IMR-90 (cell line): ENCODE results near the gene ALK. TPM values are rescaled to one million over a fixed set of nuclear protein-coding genes. Genes with fewer than 3 reads are reported as not detected.

ENCODE experiments used
- ATAC-seq: fragments of 200-7000 bp; cut with Tn5 transposase; 2 replicates; pipeline ENCODE4 v1.9.1; 2020; ENCODE audit warnings: low read depth, mild to moderate bottlenecking, moderate library complexity
- BruUV-seq: library from RNA; stranded (reverse); fragments of 400-500 nt; replicated peaks from 2 replicates; lab custom pipeline; 2021; lab: Mats Ljungman, UMichigan
- CTCF ChIA-PET: fragments of 300-600 bp; formaldehyde crosslinking; extraction: SDS; loops from one replicate; lab custom pipeline; 2021; ENCODE audit warnings: antibody characterized with exemption; lab: Yijun Ruan, JAX
- POLR2A ChIA-PET: fragments of 300-600 bp; sonication (Branson Sonifier 250); formaldehyde crosslinking; loops from one replicate; lab custom pipeline; 2022; ENCODE audit warnings: antibody characterized with exemption; ENCODE audit not compliant: unreplicated experiment; lab: Charles Lee
- DNase-seq: peaks from one replicate; pipeline ENCODE4 v3.0.0; 2013
- H2AFZ ChIP-seq: replicated peaks from 2 replicates; pipeline ENCODE3; 2013; ENCODE audit warnings: low read length, mild to moderate bottlenecking; ENCODE audit not compliant: poor library complexity
- H2AK5ac ChIP-seq: 2 replicates; pipeline ENCODE4 v1.6.1; 2013; ENCODE audit warnings: low read depth, low read length, inconsistent platforms
- H2AK9ac ChIP-seq: replicated peaks from 2 replicates; pipeline ENCODE3; 2013; ENCODE audit warnings: mild to moderate bottlenecking, low read depth, low read length, moderate library complexity; ENCODE audit not compliant: poor library complexity
- H2BK120ac ChIP-seq: 2 replicates; pipeline ENCODE4 v1.6.1; 2013; ENCODE audit warnings: low read depth, low read length, inconsistent platforms
- H2BK15ac ChIP-seq: 3 replicates; pipeline ENCODE4 v1.6.1; 2013; ENCODE audit warnings: low read depth, low read length, inconsistent platforms
- H2BK20ac ChIP-seq: 2 replicates; pipeline ENCODE4 v1.6.1; 2013; ENCODE audit warnings: low read depth, mild to moderate bottlenecking, inconsistent platforms, low read length, moderate library complexity
- H2BK5ac ChIP-seq: 2 replicates; pipeline ENCODE4 v1.6.1; 2013; ENCODE audit warnings: mild to moderate bottlenecking, low read depth, low read length, inconsistent platforms; ENCODE audit not compliant: poor library complexity, severe bottlenecking
- H3K14ac ChIP-seq: replicated peaks from 2 replicates; pipeline ENCODE4 v1.6.1; 2013; ENCODE audit warnings: low read depth, low read length, inconsistent platforms
- H3K18ac ChIP-seq: 2 replicates; pipeline ENCODE4 v1.6.1; 2013; ENCODE audit warnings: low read depth, low read length, control low read depth
- H3K23ac ChIP-seq: 2 replicates; pipeline ENCODE4 v1.6.1; 2013; ENCODE audit warnings: low read depth, low read length, inconsistent platforms
- H3K27ac ChIP-seq: 2 replicates; pipeline ENCODE4 v1.5.1; 2013; ENCODE audit warnings: mild to moderate bottlenecking, control low read depth, low read length; ENCODE audit not compliant: insufficient read depth
- H3K27me3 ChIP-seq: 2 replicates; pipeline ENCODE4 v1.6.1; 2013; ENCODE audit warnings: low read length; ENCODE audit not compliant: control insufficient read depth, insufficient read depth
- H3K36me3 ChIP-seq: 2 replicates; pipeline ENCODE4 v1.6.1; 2013; ENCODE audit warnings: low read length, mixed read lengths; ENCODE audit not compliant: control insufficient read depth, insufficient read depth
- H3K4ac ChIP-seq: 2 replicates; pipeline ENCODE4 v1.6.1; 2013; ENCODE audit warnings: low read depth, low read length, inconsistent platforms
- H3K4me1 ChIP-seq: 2 replicates; pipeline ENCODE4 v1.6.1; 2013; ENCODE audit warnings: low read length, mixed read lengths; ENCODE audit not compliant: control insufficient read depth, insufficient read depth
- H3K4me2 ChIP-seq: 2 replicates; pipeline ENCODE4 v1.6.1; 2013; ENCODE audit warnings: low read depth, mild to moderate bottlenecking, control low read depth, low read length, moderate library complexity
- H3K4me3 ChIP-seq: 2 replicates; pipeline ENCODE4 v1.5.1; 2013; ENCODE audit warnings: low read depth, mild to moderate bottlenecking, control low read depth, low read length, moderate library complexity; ENCODE audit not compliant: insufficient read depth
- H3K56ac ChIP-seq: 2 replicates; pipeline ENCODE4 v1.6.1; 2013; ENCODE audit warnings: low read length, inconsistent platforms; ENCODE audit not compliant: insufficient read depth; ENCODE audit errors: extremely low read depth
- H3K79me1 ChIP-seq, 2 experiments: 2 replicates each; pipeline ENCODE4 v1.6.1; 2013; ENCODE audit warnings: low read length in 2 of 2, inconsistent platforms in 1 of 2, low read depth in 1 of 2
- H3K9ac ChIP-seq: 2 replicates; pipeline ENCODE4 v1.6.1; 2013; ENCODE audit warnings: low read depth, low read length, control low read depth
- H3K9me1 ChIP-seq: 2 replicates; pipeline ENCODE4 v1.6.1; 2013; ENCODE audit warnings: low read length, inconsistent platforms; ENCODE audit not compliant: insufficient read depth
- H3K9me3 ChIP-seq: 2 replicates; pipeline ENCODE4 v1.6.1; 2013; ENCODE audit warnings: low read length; ENCODE audit not compliant: control insufficient read depth, insufficient read depth
- H4K20me1 ChIP-seq: 2 replicates; pipeline ENCODE4 v1.6.1; 2013; ENCODE audit warnings: low read length, inconsistent platforms; ENCODE audit not compliant: insufficient read depth
- H4K5ac ChIP-seq: 2 replicates; pipeline ENCODE4 v1.6.1; 2013; ENCODE audit warnings: mild to moderate bottlenecking, low read depth, low read length, control low read depth
- H4K8ac ChIP-seq, 2 experiments: 2 replicates each; pipeline ENCODE4 v1.6.1; 2013; ENCODE audit warnings: low read depth in 2 of 2, low read length in 2 of 2, control low read depth in 1 of 2, inconsistent platforms in 1 of 2
- H4K91ac ChIP-seq: 2 replicates; pipeline ENCODE4 v1.6.1; 2013; ENCODE audit warnings: low read depth, low read length, inconsistent platforms; ENCODE audit not compliant: insufficient read depth
- CTCF ChIP-seq: conservative IDR thresholded peaks from 2 replicates; pipeline ENCODE4 v1.5.1; 2012; ENCODE audit warnings: mild to moderate bottlenecking, low read depth, low read length, improper control_type of control experiment
- MAFK ChIP-seq: IDR thresholded peaks from 2 replicates; pipeline ENCODE4 v1.6.1; 2012; ENCODE audit warnings: low read depth, low read length, improper control_type of control experiment
- MAZ ChIP-seq: IDR thresholded peaks from 2 replicates; pipeline ENCODE4 v1.6.1; 2012; ENCODE audit warnings: low read depth, mild to moderate bottlenecking, low read length, improper control_type of control experiment, moderate library complexity, borderline replicate concordance
- MXI1 ChIP-seq: IDR thresholded peaks from 2 replicates; pipeline ENCODE4 v1.6.1; 2012; ENCODE audit warnings: low read depth, mild to moderate bottlenecking, low read length, moderate library complexity, borderline replicate concordance
- RAD21 ChIP-seq: IDR thresholded peaks from 2 replicates; pipeline ENCODE4 v1.6.1; 2012; ENCODE audit warnings: low read length, improper control_type of control experiment
- WGBS, 2 experiments: methylation state at CpG; one replicate each; pipeline versions ENCODE4 v1.1.5 to v1.1.7; 2013; ENCODE audit warnings: missing lambda C conversion rate in 2 of 2; ENCODE audit not compliant: insufficient read length in 1 of 2; ENCODE audit errors: extremely low coverage in 2 of 2; 5-methylcytosine and 5-hydroxymethylcytosine counted together
- dilution Hi-C: fragments of 300-500 bp; cut with HindIII; formaldehyde crosslinking; loops from one replicate; pipeline ENCODE4 v1.14.3; 2018; ENCODE audit warnings: low sequenced_read_pairs; ENCODE audit not compliant: unreplicated experiment
- in situ Hi-C: fragments of 300-500 bp; cut with MboI; formaldehyde crosslinking; loops from 3 replicates; pipeline ENCODE4 v1.14.3; 2019; ENCODE audit warnings: low sequenced_read_pairs, inconsistent platforms, mixed read lengths
- intact Hi-C: fragments of 100-400 bp; cut with micrococcal nuclease; formaldehyde crosslinking; loops from 2 replicates; pipeline ENCODE4 v1.10.0; 2022
- polyA plus RNA-seq, 3 experiments: library from polyadenylated mRNA; depleted of rRNA; stranded (reverse); fragments of >200 nt; gene quantifications; 2 replicates each; pipeline ENCODE4 v1.2.3, GENCODE V29; 2012; ENCODE audit warnings: low replicate concordance in 1 of 3
- total RNA-seq: library from RNA; depleted of rRNA; stranded (reverse); fragments of >200 nt; gene quantifications from 2 replicates; pipeline ENCODE4 v1.2.3, GENCODE V29; 2012

Gene ALK
- total and polyA plus RNA-seq, 2 of the 4 experiments (the other 2 are of a cell fraction), result not detected

- DNase-seq, result peak; percentile 9
- H3K4me1 ChIP-seq, result 0 out of 2 replicates have a peak, but pooled peaks cover 2% of the 10 kb centered on the region
- no peak overlapping the region for H4K5ac ChIP-seq
- no peak overlapping the region for H2BK20ac ChIP-seq
- H3K27ac ChIP-seq, result no peak overlapping the region
- H3K36me3 ChIP-seq, result peaks cover 31% of the 10 kb centered on the region
- no peak overlapping the region for H4K91ac ChIP-seq
- H2BK15ac ChIP-seq, result no peak overlapping the region
- H3K18ac ChIP-seq, result no peak overlapping the region
- H3K14ac ChIP-seq, result no peak overlapping the region
- H2AK9ac ChIP-seq, result no peak overlapping the region
- no peak overlapping the region for H2BK5ac ChIP-seq
- peak; percentile 59 for ATAC-seq
- H3K4ac ChIP-seq, result no peak overlapping the region
- ChIA-PET CTCF (interaction anchor here (1.6 kb wide), 1 partner anchor 27 kb away, joined by 4 read pairs; no protein-coding TSS in a partner anchor), POLR2A (interaction anchor here (0.6 kb wide), 1 partner anchor 9 kb away, joined by 9 read pairs; no protein-coding TSS in a partner anchor)
- H2BK120ac ChIP-seq, result no peak overlapping the region
- no peak for TF ChIP-seq MAZ
- no peak for TF ChIP-seq MAFK
- TF ChIP-seq CTCF, result no peak
- TF ChIP-seq RAD21, result no peak
- no peak for TF ChIP-seq MXI1
- H3K9ac ChIP-seq, result no peak overlapping the region
- H3K27me3 ChIP-seq, result no peaks in the 10 kb centered on the region
- BruUV-seq, result no TSS peak
- H2AK5ac ChIP-seq, result no peak overlapping the region
- in situ Hi-C loops (no loop called here), intact Hi-C loops (no loop called here), dilution Hi-C loops (no loop called here)
- WGBS, 2 experiments, result no CpG with 5 or more reads among the region's 2 CpGs
- no peak overlapping the region for H4K8ac ChIP-seq
- H3K9me1 ChIP-seq, result no peaks in the 10 kb centered on the region
- H3K79me1 ChIP-seq, result no peaks in the 10 kb centered on the region; a peak in 1 of 4 replicates
- no peak overlapping the region for H3K4me3 ChIP-seq
- no peak overlapping the region for H3K4me2 ChIP-seq
- H4K20me1 ChIP-seq, result no peaks in the 10 kb centered on the region
- no peak overlapping the region for H2AFZ ChIP-seq
- no peak overlapping the region for H3K23ac ChIP-seq
- no peaks in the 10 kb centered on the region for H3K9me3 ChIP-seq
- H3K56ac ChIP-seq, result no peak overlapping the region
Observed at GRCh38 chr2:29155578-29155977, 765.8 kb downstream of the ALK start.
